Sigmoid colon (tissue), 7 donors: Measurements from ENCODE around the gene KAT2B. TPM values are rescaled to one million over a fixed set of nuclear protein-coding genes. Genes with fewer than 3 reads are reported as not detected.

Source experiments
- DNase-seq: peaks from one replicate; pipeline ENCODE4 v3.0.0-alpha.2; 2019
- H3K27ac ChIP-seq, 4 donors: fragments of 200-600 bp; sonication (generic); one replicate each; pipeline ENCODE4 v1.5.1; 2016 to 2019; ENCODE audit warnings: mild to moderate bottlenecking in 1 of 4
- H3K27me3 ChIP-seq, 3 donors: fragments of 200-600 bp; sonication (generic); one replicate each; pipeline ENCODE4 v1.5.1; 2019; ENCODE audit warnings: mild to moderate bottlenecking in 1 of 3
- H3K36me3 ChIP-seq, 4 donors: fragments of 200-600 bp; sonication (generic); one replicate each; pipeline ENCODE4 v1.5.1; 2016 to 2019
- H3K4me1 ChIP-seq, 4 donors: fragments of 200-600 bp; sonication (generic); one replicate each; pipeline ENCODE4 v1.5.1; 2017 to 2019
- H3K4me3 ChIP-seq, 4 donors: fragments of 200-600 bp; sonication (generic); one replicate each; pipeline ENCODE4 v1.5.1; 2017 to 2019; ENCODE audit warnings: mild to moderate bottlenecking in 2 of 4, moderate library complexity in 1 of 4
- H3K9me3 ChIP-seq, 4 donors: fragments of 200-600 bp in 3 of 4; sonication (generic) in 3 of 4; one replicate each; pipeline versions ENCODE4 v1.5.1 to v1.6.1; 2013 to 2019
- CTCF ChIP-seq, 4 experiments: fragments of 450-650 bp in 3 of 4; fragments of 200-600 bp in 1 of 4; IDR thresholded peaks; one replicate each; pipeline ENCODE4 v1.5.1; 2016 to 2019; ENCODE audit warnings: antibody characterized with exemption in 4 of 4, mild to moderate bottlenecking in 3 of 4, moderate library complexity in 2 of 4
- EP300 ChIP-seq, 4 donors: sonication (generic); formaldehyde crosslinking; IDR thresholded peaks; one replicate each; pipeline ENCODE4 v1.6.1; 2017; ENCODE audit warnings: antibody characterized with exemption in 4 of 4
- POLR2A ChIP-seq, 2 donors: fragments of 450-650 bp; IDR thresholded peaks; one replicate each; pipeline ENCODE4 v1.6.1; 2016; ENCODE audit warnings: antibody characterized with exemption in 2 of 2, mild to moderate bottlenecking in 2 of 2, moderate library complexity in 2 of 2
- POLR2AphosphoS5 ChIP-seq, 4 donors: sonication (generic); formaldehyde crosslinking; IDR thresholded peaks; one replicate each; pipeline ENCODE4 v1.6.1; 2017; ENCODE audit warnings: antibody characterized with exemption in 4 of 4
- WGBS, 2 donors: extraction: QIAGEN DNeasy Blood & Tissue Kit; methylation state at CpG; one replicate each; pipeline ENCODE4 v1.1.7; 2013; 5-methylcytosine and 5-hydroxymethylcytosine counted together
- intact Hi-C: fragments of 100-400 bp; cut with DNase I; formaldehyde crosslinking; loops from one replicate; pipeline ENCODE4 v1.15.1; 2023
- polyA plus RNA-seq, 3 donors: library from polyadenylated mRNA; stranded (reverse); fragments of 200-250 nt; gene quantifications; one replicate each; pipeline ENCODE4 v1.2.3, GENCODE V29; 2013
- total RNA-seq, 4 donors: library from RNA; depleted of rRNA; stranded (reverse); fragments of >200 nt; gene quantifications; one replicate each; pipeline ENCODE4 v1.1.0, GENCODE V29; 2016
- donor health status: healthy with polysubstance abuse.
- donor health status: Bipolar disorder and iron deficiency.
- donor health status: healthy.

Gene KAT2B
- total and polyA plus RNA-seq, 7 donors: 10.8 to 49.2 (median 27.2) TPM

GRCh38 chr3:20077068-20077467 lies 36.8 kb downstream of the KAT2B start:
- Histone ChIP-seq H3K4me3 (no peak overlapping the region), H3K4me1 (peaks cover 0 to 15% (median 10%) of the 10 kb centered on the region in 4 donors), H3K36me3 (peaks cover 0 to 25% (median 0%) of the 10 kb centered on the region in 4 donors), H3K9me3 (no peaks in the 10 kb centered on the region), H3K27ac (no peak overlapping the region), H3K27me3 (no peaks in the 10 kb centered on the region)
- 81 to 84% methylated on average over 1 of the region's 1 CpG for WGBS, 2 donors
- intact Hi-C loops: no loop called here
- no peak for DNase-seq
- TF ChIP-seq POLR2A (IDR thresholded peaks at IDR 0.05): no peak
- TF ChIP-seq CTCF (IDR thresholded peaks at IDR 0.05): no peak
- no peak for TF ChIP-seq POLR2AphosphoS5 (IDR thresholded peaks at IDR 0.05)
- TF ChIP-seq EP300 (IDR thresholded peaks at IDR 0.05): no peak

- 95 to 96% methylated on average over 9 of the region's 9 CpGs for WGBS, 2 donors
These were observed 38.0 kb downstream of the KAT2B start for GRCh38 chr3:20078194-20078714.

GRCh38 chr3:20079621-20080020 lies 39.4 kb downstream of the KAT2B start:
- Histone ChIP-seq H3K4me3 (no peak overlapping the region), H3K27ac (no peak overlapping the region), H3K4me1 (peaks cover 0 to 15% (median 10%) of the 10 kb centered on the region in 4 donors), H3K36me3 (peaks cover 0 to 4% (median 0%) of the 10 kb centered on the region in 4 donors), H3K9me3 (no peaks in the 10 kb centered on the region), H3K27me3 (no peaks in the 10 kb centered on the region)
- intact Hi-C loops: no loop called here
- 92 to 94% methylated on average over 5 of the region's 5 CpGs for WGBS, 2 donors
- no peak for DNase-seq
- TF ChIP-seq CTCF (IDR thresholded peaks at IDR 0.05): no peak
- no peak for TF ChIP-seq POLR2AphosphoS5 (IDR thresholded peaks at IDR 0.05)
- TF ChIP-seq EP300 (IDR thresholded peaks at IDR 0.05): no peak
- no peak for TF ChIP-seq POLR2A (IDR thresholded peaks at IDR 0.05)

More at GRCh38 chr3:20078194-20078714, 38.0 kb downstream of the KAT2B start:
- no peak for DNase-seq
- Histone ChIP-seq H3K4me1 (peaks cover 0 to 15% (median 10%) of the 10 kb centered on the region in 4 donors), H3K4me3 (no peak overlapping the region), H3K36me3 (peaks cover 0 to 17% (median 0%) of the 10 kb centered on the region in 4 donors), H3K27me3 (no peaks in the 10 kb centered on the region), H3K27ac (no peak overlapping the region), H3K9me3 (no peaks in the 10 kb centered on the region)
- intact Hi-C loops: no loop called here
- TF ChIP-seq EP300 (IDR thresholded peaks at IDR 0.05) (no peak), POLR2AphosphoS5 (IDR thresholded peaks at IDR 0.05) (no peak)

GRCh38 chr3:20080956-20081554 lies 40.8 kb downstream of the KAT2B start:
- Histone ChIP-seq H3K4me3 (no peak overlapping the region), H3K27ac (no peak overlapping the region), H3K4me1 (peaks cover 0 to 15% (median 10%) of the 10 kb centered on the region in 4 donors), H3K36me3 (peaks cover 0 to 4% (median 0%) of the 10 kb centered on the region in 4 donors), H3K9me3 (no peaks in the 10 kb centered on the region), H3K27me3 (no peaks in the 10 kb centered on the region)
- intact Hi-C loops: no loop called here
- 12 to 27% methylated on average over 8 of the region's 8 CpGs for WGBS, 2 donors
- peak in 3 of 4 donors; percentile 38 to 45 (median 39) for TF ChIP-seq POLR2AphosphoS5 (IDR thresholded peaks at IDR 0.05)
- TF ChIP-seq POLR2A (IDR thresholded peaks at IDR 0.05): no peak
- DNase-seq: peak; percentile 66

- DNase-seq: no peak
- no peaks in the 10 kb centered on the region for H3K9me3 ChIP-seq
- no peak overlapping the region for H3K4me3 ChIP-seq
- peaks cover 0 to 20% (median 10%) of the 10 kb centered on the region in 4 donors for H3K4me1 ChIP-seq
- no peak overlapping the region for H3K27ac ChIP-seq
- intact Hi-C loops: no loop called here
- TF ChIP-seq CTCF (IDR thresholded peaks at IDR 0.05) (no peak), POLR2A (IDR thresholded peaks at IDR 0.05) (no peak), POLR2AphosphoS5 (IDR thresholded peaks at IDR 0.05) (no peak), EP300 (IDR thresholded peaks at IDR 0.05) (no peak)
- H3K36me3 ChIP-seq: peaks cover 0 to 2% (median 0%) of the 10 kb centered on the region in 4 donors
- H3K27me3 ChIP-seq: no peaks in the 10 kb centered on the region
These were observed 43.0 kb downstream of the KAT2B start for GRCh38 chr3:20083253-20083652.
